HCT116 (cell line): ENCODE results near the gene GRK2.

Experiments
- CEBPB ChIP-seq: IDR thresholded peaks from 2 replicates; pipeline ENCODE4 v1.6.1; 2012; ENCODE audit warnings: low read depth
- CTCF ChIP-seq, 3 experiments: fragments of 200-600 bp in 1 of 3; sonication (generic) in 1 of 3; IDR thresholded peaks in 2 of 3; conservative IDR thresholded peaks in 1 of 3; 2 replicates each; pipeline ENCODE4 v1.5.1; 2012 to 2017; ENCODE audit warnings: low read depth in 2 of 3, low read length in 2 of 3, antibody characterized with exemption in 1 of 3, borderline replicate concordance in 1 of 3, control low read depth in 1 of 3, mild to moderate bottlenecking in 1 of 3, mixed read lengths in 1 of 3, mixed run types in 1 of 3, moderate library complexity in 1 of 3; ENCODE audit not compliant: insufficient read depth in 1 of 3
- EZH2 ChIP-seq: fragments of 200-600 bp; sonication (generic); IDR thresholded peaks from 2 replicates; pipeline ENCODE4 v1.6.1; 2017; ENCODE audit warnings: antibody characterized with exemption, mixed run types
- FOSL1 ChIP-seq: IDR thresholded peaks from 2 replicates; pipeline ENCODE4 v1.6.1; 2012; ENCODE audit warnings: low read depth
- POLR2A ChIP-seq: IDR thresholded peaks from 2 replicates; pipeline ENCODE4 v1.7.0; 2011; ENCODE audit warnings: borderline replicate concordance; ENCODE audit not compliant: insufficient read depth, insufficient read length; ENCODE audit errors: extremely low read depth
- POLR2AphosphoS5 ChIP-seq: IDR thresholded peaks from 2 replicates; pipeline ENCODE4 v1.6.1; 2011; ENCODE audit warnings: mild to moderate bottlenecking, low read depth, low read length, moderate library complexity
- RAD21 ChIP-seq: IDR thresholded peaks from 2 replicates; pipeline ENCODE4 v1.6.1; 2012; ENCODE audit warnings: low read depth, mild to moderate bottlenecking
- SP1 ChIP-seq: IDR thresholded peaks from 2 replicates; pipeline ENCODE4 v1.6.1; 2012; ENCODE audit warnings: low read depth
- SRF ChIP-seq: IDR thresholded peaks from 2 replicates; pipeline ENCODE4 v1.6.1; 2012; ENCODE audit warnings: low read depth
- ZNF274 ChIP-seq: fragments of 200-500 bp; sonication (Bioruptor generic); IDR thresholded peaks from 2 replicates; pipeline ENCODE4 v1.6.1; 2014; ENCODE audit warnings: mild to moderate bottlenecking, low read depth, low read length, inconsistent platforms

GRCh38 chr11:67247946-67248550, 18.2 kb upstream of the GRK2 start:
- TF ChIP-seq POLR2A (no peak), CTCF (IDR thresholded peaks at IDR 0.05 in 2 of 3, conservative IDR thresholded peaks at IDR 0.05 in 1 of 3; ENCODE audit: borderline replicate concordance in 1 of 3, insufficient read depth in 1 of 3, low read depth in 2 of 3, low read length in 2 of 3) (no peak), POLR2AphosphoS5 (no peak), ZNF274 (no peak), FOSL1 (no peak), EZH2 (no peak), SRF (no peak), RAD21 (no peak), CEBPB (no peak), SP1 (no peak)
